Stimulated activated CD4-positive, alpha-beta T cell treated with anti-CD3 and anti-CD28 coated beads, Interleukin-12 subunit alpha, Interleukin-12 subunit beta, amount 100 ng/mL, for 24 hours (primary cell): ENCODE measurements around the gene SAA4.
"Not testable (repeated sequence)": the region's sequence is repeated elsewhere in the genome, so short reads cannot be mapped to it uniquely, and the experiment has no call there.

Source experiments
- DNase-seq, 2 experiments: peaks; one replicate each; pipeline ENCODE4 v3.0.0-alpha.2; 2020; ENCODE audit warnings: low read depth in 2 of 2

Gene SAA4

GRCh38 chr11:18189476-18190245 lies 46.9 kb downstream of the SAA4 start:
- not testable (repeated sequence) for DNase-seq

GRCh38 chr11:18188796-18189195 lies 47.8 kb downstream of the SAA4 start:
- DNase-seq = no peak
